Endodermal cell (in vitro differentiated cells): ENCODE data around the gene NKX6-2. TPM values are rescaled to one million over a fixed set of nuclear protein-coding genes. Genes with fewer than 3 reads are reported as not detected.

Experiments used
- DNase-seq: peaks from one replicate; pipeline ENCODE4 v3.0.0-alpha.2; 2017
- H3K27ac ChIP-seq: 2 replicates; pipeline ENCODE4 v1.5.1; 2013; ENCODE audit warnings: mild to moderate bottlenecking, low read depth, low read length, moderate library complexity
- H3K27me3 ChIP-seq: 2 replicates; pipeline ENCODE4 v1.6.1; 2013; ENCODE audit warnings: mild to moderate bottlenecking, low read length, moderate library complexity; ENCODE audit not compliant: insufficient read depth, control insufficient read depth, poor library complexity, severe bottlenecking
- H3K36me3 ChIP-seq: 2 replicates; pipeline ENCODE4 v1.7.0; 2013; ENCODE audit warnings: mild to moderate bottlenecking, low read length, moderate library complexity; ENCODE audit not compliant: control insufficient read depth, insufficient read depth
- H3K4me1 ChIP-seq: one replicate; pipeline ENCODE4 v1.7.0; 2013; ENCODE audit warnings: low read length; ENCODE audit not compliant: control insufficient read depth, insufficient read depth
- H3K4me3 ChIP-seq: 2 replicates; pipeline ENCODE4 v1.5.1; 2013; ENCODE audit warnings: mild to moderate bottlenecking, low read length, moderate library complexity
- H3K9ac ChIP-seq: 2 replicates; pipeline ENCODE4 v1.6.1; 2013; ENCODE audit warnings: mild to moderate bottlenecking, low read length, moderate library complexity; ENCODE audit not compliant: poor library complexity, severe bottlenecking; ENCODE audit errors: extremely low read depth
- H3K9me3 ChIP-seq: 2 replicates; pipeline ENCODE4 v1.6.1; 2013; ENCODE audit warnings: mild to moderate bottlenecking, low read length, moderate library complexity; ENCODE audit not compliant: control insufficient read depth
- H3K27ac Mint-ChIP-seq: 2 replicates; pipeline ENCODE4 v1.8.0; 2020; ENCODE audit warnings: mixed read lengths
- H3K27me3 Mint-ChIP-seq: 2 replicates; pipeline ENCODE4 v1.8.0; 2021; ENCODE audit warnings: mild to moderate bottlenecking, mixed read lengths; ENCODE audit not compliant: insufficient read depth
- H3K36me3 Mint-ChIP-seq: 2 replicates; pipeline ENCODE4 v1.8.0; 2020; ENCODE audit warnings: low read depth, mixed read lengths
- H3K4me1 Mint-ChIP-seq: 2 replicates; pipeline ENCODE4 v1.8.0; 2020; ENCODE audit warnings: mixed read lengths
- H3K4me3 Mint-ChIP-seq: 2 replicates; pipeline ENCODE4 v1.8.0; 2020; ENCODE audit warnings: mild to moderate bottlenecking, moderate library complexity, mixed read lengths
- H3K9me3 Mint-ChIP-seq: 2 replicates; pipeline ENCODE4 v1.8.0; 2020; ENCODE audit warnings: mild to moderate bottlenecking, mixed read lengths
- CTCF ChIP-seq: fragments of 200-600 bp; sonication (generic); conservative IDR thresholded peaks from 2 replicates; pipeline ENCODE4 v1.5.0; 2021; ENCODE audit warnings: antibody characterized with exemption, mild to moderate bottlenecking
- WGBS, 2 experiments: methylation state at CpG; one replicate each; pipeline versions ENCODE4 v1.1.5 to v1.1.7; 2013; ENCODE audit warnings: missing lambda C conversion rate in 2 of 2, mixed read lengths in 1 of 2; ENCODE audit not compliant: insufficient coverage in 1 of 2, insufficient read length in 1 of 2; 5-methylcytosine and 5-hydroxymethylcytosine counted together
- total RNA-seq, 2 donors: library from RNA; stranded (reverse); fragmentation: NEBNext Ultra II Directional in 1 of 2; extraction: Animal tissue kit (Norgen Biotek cat#: 25700) in 1 of 2; gene quantifications; 2 replicates in 1 of 2; 3 replicates in 1 of 2; pipeline ENCODE4 v1.2.1, GENCODE V29; 2021

Gene NKX6-2
- total RNA-seq, 2 donors from 2014 or later, result 0.31 TPM; not detected in 1

GRCh38 chr10:132783165-132783939, 2.6 kb downstream of the NKX6-2 start:
- Histone ChIP-seq H3K4me3 (no peak overlapping the region), H3K27ac (no peak overlapping the region), H3K36me3 (no peaks in the 10 kb centered on the region), H3K9ac (no peak overlapping the region), H3K27me3 (peaks cover 66% of the 10 kb centered on the region), H3K4me1 (no peaks in the 10 kb centered on the region), H3K9me3 (no peaks in the 10 kb centered on the region)
- peaks cover 2% of the 10 kb centered on the region for H3K9me3 Mint-ChIP-seq
- H3K27ac Mint-ChIP-seq, result no peak overlapping the region
- no peak for TF ChIP-seq CTCF
- H3K36me3 Mint-ChIP-seq, result peaks cover 19% of the 10 kb centered on the region
- DNase-seq, result no peak
- peaks cover 56% of the 10 kb centered on the region for H3K27me3 Mint-ChIP-seq
- no peaks in the 10 kb centered on the region for H3K4me1 Mint-ChIP-seq
- WGBS, 2 experiments, result 15 to 25% methylated on average over 24 to 30 of the region's 30 CpGs
- H3K4me3 Mint-ChIP-seq, result no peak overlapping the region

GRCh38 chr10:132781556-132781955, 4.4 kb downstream of the NKX6-2 start:
- H3K4me3 ChIP-seq, result no peak overlapping the region
- H3K9me3 ChIP-seq, result no peaks in the 10 kb centered on the region
- no peaks in the 10 kb centered on the region for H3K4me1 ChIP-seq
- DNase-seq, result no peak
- no peak overlapping the region for H3K27ac ChIP-seq
- Mint-ChIP-seq H3K4me3 (no peak overlapping the region), H3K27me3 (peaks cover 41% of the 10 kb centered on the region), H3K4me1 (no peaks in the 10 kb centered on the region), H3K36me3 (peaks cover 22% of the 10 kb centered on the region), H3K27ac (no peak overlapping the region), H3K9me3 (peaks cover 2% of the 10 kb centered on the region)
- H3K27me3 ChIP-seq, result peaks cover 50% of the 10 kb centered on the region
- WGBS, 2 experiments, result 92% methylated on average over 12 to 20 of the region's 20 CpGs
- H3K9ac ChIP-seq, result no peak overlapping the region
- no peaks in the 10 kb centered on the region for H3K36me3 ChIP-seq
- no peak for TF ChIP-seq CTCF

- Mint-ChIP-seq H3K36me3 (peaks cover 22% of the 10 kb centered on the region), H3K9me3 (peaks cover 2% of the 10 kb centered on the region), H3K4me3 (no peak overlapping the region), H3K27ac (no peak overlapping the region), H3K27me3 (peaks cover 34% of the 10 kb centered on the region), H3K4me1 (no peaks in the 10 kb centered on the region)
- H3K4me3 ChIP-seq, result no peak overlapping the region
- no peaks in the 10 kb centered on the region for H3K4me1 ChIP-seq
- no peak overlapping the region for H3K27ac ChIP-seq
- WGBS, 2 experiments, result 88 to 92% methylated on average over 6 to 12 of the region's 12 CpGs
- H3K9me3 ChIP-seq, result no peaks in the 10 kb centered on the region
- DNase-seq, result no peak
- no peaks in the 10 kb centered on the region for H3K36me3 ChIP-seq
- H3K27me3 ChIP-seq, result peaks cover 40% of the 10 kb centered on the region
- no peak for TF ChIP-seq CTCF
- no peak overlapping the region for H3K9ac ChIP-seq
Observed at GRCh38 chr10:132780356-132780755, 5.6 kb downstream of the NKX6-2 start.
